Measurements from ENCODE around the gene COL21A1. TPM values are rescaled to one million over a fixed set of nuclear protein-coding genes. Genes with fewer than 3 reads are reported as not detected.

COL21A1 gene
- total RNA-seq, 6 donors from 2014 or later, result 3.2 to 35.6 (median 9.2) TPM

DNA sequence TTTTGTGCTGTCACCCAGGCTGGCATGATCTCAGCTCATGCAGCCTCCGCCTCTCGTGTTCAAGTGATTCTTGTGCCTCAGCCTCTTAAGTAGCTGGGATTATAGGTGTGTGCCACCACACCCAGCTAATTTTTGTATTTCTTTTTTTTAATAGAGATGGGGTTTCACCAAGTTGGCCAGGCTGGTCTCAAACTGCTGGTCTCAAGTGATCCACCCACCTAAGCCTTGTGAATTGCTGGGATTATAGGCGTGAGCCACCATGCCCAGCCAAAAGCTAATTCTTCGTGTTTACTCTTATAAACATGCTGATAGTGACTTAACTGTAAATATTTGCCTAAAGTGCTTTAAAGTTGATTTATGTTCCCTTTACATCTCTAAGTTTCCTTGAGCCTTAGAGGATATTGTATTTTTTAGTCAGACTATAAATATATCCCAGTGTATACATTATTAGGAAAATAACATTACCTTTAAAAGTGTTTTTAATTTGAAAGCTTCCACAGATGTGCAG is 91.7 kb downstream of the COL21A1 start:
- no peak for ATAC-seq (ENCODE audit: low FRiP score in 2 of 2)
- no peaks in the 10 kb centered on the region for H3K36me3 ChIP-seq
- DNase-seq, result no peak
- 52 to 61% methylated on average over 4 of the region's 4 CpGs for WGBS, 2 donors
- H3K27me3 ChIP-seq, result no peaks in the 10 kb centered on the region
- TF ChIP-seq EP300 (IDR thresholded peaks at IDR 0.05), result no peak
- no peak overlapping the region for H3K4me3 ChIP-seq
- H3K9me3 ChIP-seq, result peaks cover 0 to 12% (median 1%) of the 10 kb centered on the region in 4 donors
- H3K27ac ChIP-seq, result no peak overlapping the region
- no peaks in the 10 kb centered on the region for H3K4me1 ChIP-seq

DNA sequence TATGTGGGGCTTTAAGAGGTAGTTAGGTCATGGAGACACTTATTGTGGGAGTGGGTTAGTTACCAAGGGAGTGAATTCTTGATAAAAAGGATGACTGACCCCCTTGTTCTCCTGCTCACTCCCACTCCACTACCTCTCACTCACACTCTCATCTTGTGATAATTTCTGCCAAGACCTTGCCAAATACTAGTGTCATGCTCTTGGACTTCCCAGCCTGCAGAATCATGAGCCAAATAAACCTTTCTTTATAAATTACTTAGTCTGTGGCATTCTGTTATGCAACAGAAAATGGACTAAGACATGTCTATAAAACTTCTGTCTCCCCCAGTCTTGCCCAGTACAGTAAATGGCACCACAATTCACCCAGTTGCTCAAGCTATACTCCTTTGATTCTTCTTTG is 93.3 kb downstream of the COL21A1 start:
- Histone ChIP-seq H3K4me1 (no peaks in the 10 kb centered on the region), H3K27ac (no peak overlapping the region), H3K36me3 (no peaks in the 10 kb centered on the region), H3K27me3 (no peaks in the 10 kb centered on the region), H3K9me3 (peaks cover 0 to 12% (median 1%) of the 10 kb centered on the region in 4 donors), H3K4me3 (no peak overlapping the region)
- no peak for ATAC-seq (ENCODE audit: low FRiP score in 2 of 2)
- no peak for DNase-seq
- no peak for TF ChIP-seq EP300 (IDR thresholded peaks at IDR 0.05)
- TF ChIP-seq POLR2AphosphoS5 (IDR thresholded peaks at IDR 0.05), result no peak
- no peak for TF ChIP-seq POLR2A (IDR thresholded peaks at IDR 0.05)
- TF ChIP-seq, protein P1, sequence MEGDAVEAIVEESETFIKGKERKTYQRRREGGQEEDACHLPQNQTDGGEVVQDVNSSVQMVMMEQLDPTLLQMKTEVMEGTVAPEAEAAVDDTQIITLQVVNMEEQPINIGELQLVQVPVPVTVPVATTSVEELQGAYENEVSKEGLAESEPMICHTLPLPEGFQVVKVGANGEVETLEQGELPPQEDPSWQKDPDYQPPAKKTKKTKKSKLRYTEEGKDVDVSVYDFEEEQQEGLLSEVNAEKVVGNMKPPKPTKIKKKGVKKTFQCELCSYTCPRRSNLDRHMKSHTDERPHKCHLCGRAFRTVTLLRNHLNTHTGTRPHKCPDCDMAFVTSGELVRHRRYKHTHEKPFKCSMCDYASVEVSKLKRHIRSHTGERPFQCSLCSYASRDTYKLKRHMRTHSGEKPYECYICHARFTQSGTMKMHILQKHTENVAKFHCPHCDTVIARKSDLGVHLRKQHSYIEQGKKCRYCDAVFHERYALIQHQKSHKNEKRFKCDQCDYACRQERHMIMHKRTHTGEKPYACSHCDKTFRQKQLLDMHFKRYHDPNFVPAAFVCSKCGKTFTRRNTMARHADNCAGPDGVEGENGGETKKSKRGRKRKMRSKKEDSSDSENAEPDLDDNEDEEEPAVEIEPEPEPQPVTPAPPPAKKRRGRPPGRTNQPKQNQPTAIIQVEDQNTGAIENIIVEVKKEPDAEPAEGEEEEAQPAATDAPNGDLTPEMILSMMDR (IDR thresholded peaks at IDR 0.05), result no peak

DNA sequence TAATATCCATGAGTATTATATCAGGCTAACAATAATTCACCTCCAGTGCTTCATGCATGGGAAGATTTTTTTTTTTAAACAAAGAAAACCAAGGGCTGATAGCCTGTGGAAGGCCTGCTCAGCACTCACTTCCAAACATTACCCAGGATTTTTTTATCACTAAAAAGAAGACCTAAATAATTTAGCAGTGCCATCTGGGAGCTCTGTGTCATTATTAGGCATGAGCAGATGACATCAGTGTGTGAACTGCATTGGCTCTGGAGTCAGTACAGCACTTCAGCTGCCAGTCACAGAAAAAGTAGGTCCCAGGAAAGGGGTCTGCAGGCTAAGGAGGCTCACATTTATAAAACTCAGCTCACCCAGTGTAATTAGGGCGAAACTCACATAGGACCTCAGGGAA is 94.8 kb downstream of the COL21A1 start:
- no peaks in the 10 kb centered on the region for H3K27me3 ChIP-seq
- no peak for DNase-seq
- H3K4me3 ChIP-seq, result no peak overlapping the region
- ATAC-seq (ENCODE audit: low FRiP score in 2 of 2), result no peak
- no peak for TF ChIP-seq EP300 (IDR thresholded peaks at IDR 0.05)
- TF ChIP-seq POLR2AphosphoS5 (IDR thresholded peaks at IDR 0.05), result no peak
- TF ChIP-seq, protein P1 (IDR thresholded peaks at IDR 0.05), result no peak
- no peak for TF ChIP-seq POLR2A (IDR thresholded peaks at IDR 0.05)
- H3K36me3 ChIP-seq, result no peaks in the 10 kb centered on the region
- H3K4me1 ChIP-seq, result no peaks in the 10 kb centered on the region
- H3K27ac ChIP-seq, result no peak overlapping the region
- 88 to 92% methylated on average over 1 of the region's 1 CpG for WGBS, 2 donors
- peaks cover 0 to 12% (median 1%) of the 10 kb centered on the region in 4 donors for H3K9me3 ChIP-seq

DNA sequence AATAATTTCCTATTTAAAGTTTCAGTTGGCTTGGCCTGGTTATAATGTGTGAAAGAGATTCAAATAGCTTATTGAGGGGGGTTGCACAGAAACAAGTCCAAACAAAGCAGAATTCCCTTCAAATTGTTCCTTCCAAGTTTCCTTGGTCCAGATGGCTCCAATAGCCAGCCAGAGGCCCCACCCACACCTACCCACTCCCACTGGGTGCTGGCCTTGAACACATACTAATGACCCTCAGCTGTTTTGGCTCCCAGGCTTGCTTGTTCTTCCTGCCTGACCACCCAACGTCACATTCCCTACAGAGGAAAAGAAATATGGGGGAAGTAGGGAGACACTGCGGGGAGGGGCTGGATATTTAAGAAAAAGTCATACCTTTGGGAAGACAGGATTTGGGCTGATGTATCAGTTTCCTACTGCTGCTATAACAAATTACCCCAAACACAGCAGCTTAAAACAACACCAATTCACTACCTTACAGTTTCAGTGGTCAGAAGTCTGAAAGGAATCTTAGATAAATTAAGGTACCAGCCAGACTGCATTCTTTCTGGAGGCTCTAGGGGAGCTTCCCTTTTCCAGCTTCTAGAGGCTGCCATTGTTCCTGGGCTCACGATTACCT is 95.7 kb downstream of the COL21A1 start:
- Histone ChIP-seq H3K27ac (no peak overlapping the region), H3K4me1 (no peaks in the 10 kb centered on the region), H3K9me3 (peaks cover 0 to 12% (median 1%) of the 10 kb centered on the region in 4 donors), H3K36me3 (no peaks in the 10 kb centered on the region), H3K4me3 (no peak overlapping the region), H3K27me3 (no peaks in the 10 kb centered on the region)
- TF ChIP-seq POLR2A (IDR thresholded peaks at IDR 0.05) (no peak), POLR2AphosphoS5 (IDR thresholded peaks at IDR 0.05) (no peak), EP300 (IDR thresholded peaks at IDR 0.05) (no peak)
- DNase-seq (no peak), ATAC-seq (ENCODE audit: low FRiP score in 2 of 2) (no peak)
- 75 to 80% methylated on average over 3 of the region's 3 CpGs for WGBS, 2 donors

DNA sequence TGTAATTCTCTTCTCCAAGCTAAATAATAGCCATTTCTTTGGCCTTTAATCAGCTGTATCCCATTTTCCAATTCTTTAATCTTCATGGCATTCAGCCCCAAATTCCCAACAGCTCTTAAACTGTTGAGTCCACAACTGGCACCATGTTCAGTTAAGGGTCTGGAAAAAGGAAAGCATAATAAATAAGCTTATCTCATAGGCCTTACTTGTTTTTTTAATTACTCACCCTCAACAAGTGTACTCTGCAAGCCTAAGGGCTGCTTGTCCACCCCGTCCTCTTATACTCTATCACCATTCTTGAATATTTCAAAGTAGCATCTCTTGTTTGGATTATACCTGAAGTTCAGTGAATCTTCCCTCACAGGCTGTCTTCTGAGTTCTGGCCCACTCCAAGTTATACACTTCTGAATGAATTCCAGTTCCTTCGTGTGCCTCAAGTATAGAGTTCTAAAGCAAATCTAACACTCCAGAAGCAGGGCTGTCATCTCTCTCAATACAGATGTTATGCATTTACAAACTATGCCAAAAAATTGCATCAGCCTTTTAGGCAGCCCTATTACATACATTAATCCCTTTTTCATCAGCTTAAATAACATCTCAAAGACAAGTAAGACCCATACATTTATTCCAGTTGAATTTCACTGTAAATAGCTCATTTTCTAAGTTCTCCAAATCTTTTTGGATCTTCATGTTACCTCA is 98.7 kb downstream of the COL21A1 start:
- ATAC-seq (ENCODE audit: low FRiP score in 2 of 2) (no peak), DNase-seq (no peak)
- no peak overlapping the region for H3K4me3 ChIP-seq
- no peaks in the 10 kb centered on the region for H3K4me1 ChIP-seq
- peaks cover 0 to under 1% (median 0%) of the 10 kb centered on the region in 4 donors for H3K9me3 ChIP-seq
- TF ChIP-seq, protein P1 (IDR thresholded peaks at IDR 0.05), result no peak
- TF ChIP-seq POLR2AphosphoS5 (IDR thresholded peaks at IDR 0.05) (no peak), EP300 (IDR thresholded peaks at IDR 0.05) (no peak), POLR2A (IDR thresholded peaks at IDR 0.05) (no peak)
- 59 to 71% methylated on average over 2 of the region's 2 CpGs for WGBS, 2 donors
- H3K27me3 ChIP-seq, result no peaks in the 10 kb centered on the region
- H3K27ac ChIP-seq, result no peak overlapping the region
- H3K36me3 ChIP-seq, result no peaks in the 10 kb centered on the region
